DLD1 (cell line): ENCODE data around the gene RGCC.

Experiments
- in situ Hi-C: cut with HindIII; loops from 2 replicates; pipeline ENCODE4 v1.10.0; 2017; ENCODE audit warnings: low sequenced_read_pairs

The RGCC gene

GRCh38 chr13:41452462-41452861 is 4.9 kb upstream of the RGCC start:
- in situ Hi-C loops = no loop called here

- in situ Hi-C loops = no loop called here
Observed at GRCh38 chr13:41453620-41454019, 3.7 kb upstream of the RGCC start.

DNA sequence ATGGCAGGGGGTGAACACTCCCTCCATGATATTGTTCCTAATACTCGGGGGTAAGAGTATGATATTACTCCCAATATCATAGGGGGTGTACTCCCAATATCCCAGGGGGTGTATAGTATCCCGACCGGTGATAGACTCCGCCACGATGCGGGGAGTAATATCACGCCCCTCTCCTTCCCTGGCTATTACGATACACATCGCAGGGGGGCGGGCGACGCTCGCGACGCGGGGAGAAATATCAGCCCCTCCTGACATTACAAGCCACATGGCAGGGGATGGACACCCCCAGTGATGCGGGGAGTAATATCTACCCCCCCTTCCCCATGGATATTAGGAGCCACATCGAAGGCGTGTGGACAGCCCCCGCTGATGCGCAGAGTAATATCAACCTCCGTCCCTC is 3.2 kb upstream of the RGCC start:
- in situ Hi-C loops = no loop called here

DNA sequence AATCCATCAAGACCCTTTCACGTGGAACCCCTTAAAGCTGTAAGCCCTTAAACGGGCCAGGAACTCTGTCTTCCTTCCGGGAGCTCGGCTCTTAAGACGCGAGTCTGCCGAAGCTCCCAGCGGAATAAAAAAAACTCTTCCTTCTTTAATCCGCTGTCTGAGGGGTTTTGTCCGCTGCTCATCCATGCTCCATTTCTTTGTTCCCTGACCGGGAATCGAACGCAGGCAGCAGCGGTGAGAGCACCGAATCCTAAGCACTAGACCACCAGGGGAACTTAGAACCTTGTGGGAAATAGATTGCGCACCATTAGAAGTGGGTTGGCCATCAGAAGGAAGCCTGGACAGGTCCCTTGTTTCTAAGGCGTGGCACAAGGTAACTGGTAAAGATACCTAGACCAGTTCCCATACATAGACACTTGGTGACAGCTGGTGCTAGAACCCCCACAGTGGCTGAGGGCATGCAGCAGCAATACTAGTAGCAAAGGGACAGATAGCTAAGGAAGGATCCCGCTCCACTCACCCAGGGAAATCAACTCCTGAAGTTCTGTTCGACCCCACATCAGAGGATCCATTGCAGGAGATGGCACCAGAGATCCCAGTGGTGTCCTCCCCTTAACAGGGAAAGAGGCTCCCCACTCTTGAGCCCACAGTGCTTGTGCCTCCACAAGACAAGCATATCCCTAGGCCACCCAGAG is 1.5 kb upstream of the RGCC start:
- in situ Hi-C loops = no loop called here

GRCh38 chr13:41457589-41458186 is 338 bp downstream of the RGCC start:
- in situ Hi-C loops = no loop called here

DNA sequence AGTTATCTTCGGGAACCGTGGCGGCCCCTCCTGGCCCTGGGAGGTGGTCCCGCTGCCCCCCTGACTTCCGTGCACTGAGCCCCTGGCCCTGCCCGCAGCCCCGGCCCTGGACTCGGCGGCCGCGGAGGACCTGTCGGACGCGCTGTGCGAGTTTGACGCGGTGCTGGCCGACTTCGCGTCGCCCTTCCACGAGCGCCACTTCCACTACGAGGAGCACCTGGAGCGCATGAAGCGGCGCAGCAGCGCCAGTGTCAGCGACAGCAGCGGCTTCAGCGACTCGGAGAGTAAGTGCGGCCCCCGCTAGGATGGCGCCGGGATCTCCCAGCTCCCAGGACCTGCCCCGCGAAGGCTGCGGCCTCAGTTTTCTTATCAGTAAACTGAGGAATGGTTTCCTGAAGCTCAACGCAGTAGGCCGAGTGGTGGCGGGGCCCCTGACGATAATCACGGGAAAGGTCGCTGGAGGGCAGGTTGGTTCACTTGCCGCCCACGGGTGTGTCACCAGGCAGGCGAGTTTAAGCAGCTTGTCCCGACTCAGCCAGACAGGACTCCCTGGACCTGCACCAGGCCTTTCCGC is 924 bp downstream of the RGCC start:
- in situ Hi-C loops = no loop called here

GRCh38 chr13:41458761-41459431 is 1.5 kb downstream of the RGCC start:
- in situ Hi-C loops = no loop called here

DNA sequence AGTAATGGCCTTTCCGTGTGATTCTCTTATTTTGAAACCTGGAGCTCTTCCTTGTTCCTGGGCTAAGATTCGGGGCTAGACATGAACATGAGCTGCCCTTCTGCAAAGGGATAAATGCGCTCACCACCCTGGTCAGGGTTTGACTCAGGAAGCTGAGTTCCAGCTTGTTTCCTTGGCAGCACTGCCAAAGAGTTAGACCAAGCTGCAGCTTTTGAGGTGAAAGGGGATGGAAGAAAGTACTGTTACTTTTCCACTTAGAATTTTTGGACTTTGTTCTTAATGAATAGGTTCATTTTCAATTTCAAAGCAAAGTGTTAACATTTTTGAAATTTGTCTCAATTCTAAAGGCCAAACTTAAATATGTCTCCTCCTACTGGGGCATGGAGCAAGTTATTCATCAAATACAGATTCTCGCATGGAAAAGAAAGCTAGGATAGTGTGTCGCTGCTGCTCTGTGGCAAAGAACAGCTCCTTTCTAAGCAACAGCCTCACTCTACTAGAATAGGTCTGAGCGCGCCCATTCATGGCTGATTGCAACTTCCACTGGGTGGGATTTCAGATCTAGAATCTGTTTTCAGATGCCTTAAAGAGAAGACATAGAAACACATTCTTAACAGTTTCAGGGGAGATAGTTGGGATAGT is 2.2 kb downstream of the RGCC start:
- in situ Hi-C loops = no loop called here

GRCh38 chr13:41460074-41460465 is 2.7 kb downstream of the RGCC start:
- in situ Hi-C loops = no loop called here

DNA sequence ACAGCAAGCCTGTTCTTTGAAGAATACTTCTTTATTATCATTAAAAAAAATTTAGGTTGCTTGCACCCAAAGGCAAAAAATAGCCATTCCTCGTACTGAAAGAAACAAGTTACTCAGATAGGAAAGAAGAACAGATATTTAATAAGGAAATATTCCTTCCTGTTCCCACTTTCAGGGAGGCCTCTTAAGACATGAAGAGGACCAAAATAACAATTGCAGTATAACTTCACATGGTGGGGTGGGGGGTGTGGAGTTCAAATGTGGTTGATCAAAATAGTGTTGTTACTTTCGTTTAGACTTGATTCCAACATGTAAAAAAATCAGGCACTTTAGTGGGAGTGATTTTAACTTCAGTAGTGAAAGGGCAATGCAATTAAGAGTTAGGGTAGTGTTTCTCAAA is 3.6 kb downstream of the RGCC start:
- in situ Hi-C loops = no loop called here

- in situ Hi-C loops = no loop called here
Observed at GRCh38 chr13:41461527-41462139, 4.3 kb downstream of the RGCC start.

GRCh38 chr13:41462427-41462826 is 5.1 kb downstream of the RGCC start:
- in situ Hi-C loops = no loop called here

- in situ Hi-C loops = no loop called here
Observed at GRCh38 chr13:41463838-41464602, 6.7 kb downstream of the RGCC start.

DNA sequence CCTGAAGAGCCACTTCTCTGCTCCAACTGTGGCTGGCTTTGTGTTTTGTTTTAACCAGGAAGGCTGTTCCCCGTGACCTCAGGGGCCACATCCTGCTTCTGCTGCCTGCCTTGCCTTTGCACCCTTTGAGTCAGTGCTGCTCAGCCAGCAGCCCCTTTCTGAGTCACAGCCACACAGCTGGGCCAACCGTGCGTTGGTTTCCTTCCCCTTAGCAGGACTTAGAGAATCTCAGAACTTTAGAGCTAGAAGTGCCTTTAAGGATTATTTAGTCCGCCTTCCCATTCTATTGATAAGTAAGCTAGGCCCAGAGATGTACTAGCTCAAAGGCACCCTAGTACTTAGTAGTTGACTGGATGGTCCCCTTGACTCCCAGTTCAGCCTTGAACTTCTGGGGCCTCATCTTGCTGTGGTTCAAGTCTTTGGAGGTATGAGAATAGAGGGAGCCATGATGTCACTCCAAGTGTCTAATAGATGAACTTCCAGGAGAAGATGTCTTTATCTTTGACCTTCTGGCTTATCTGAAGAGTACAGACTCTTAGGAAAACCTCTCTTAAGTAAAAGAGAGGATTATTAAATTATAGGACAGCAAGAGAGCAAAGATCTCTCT is 8.0 kb downstream of the RGCC start:
- in situ Hi-C loops = no loop called here

GRCh38 chr13:41465898-41466320 is 8.6 kb downstream of the RGCC start:
- in situ Hi-C loops = no loop called here

DNA sequence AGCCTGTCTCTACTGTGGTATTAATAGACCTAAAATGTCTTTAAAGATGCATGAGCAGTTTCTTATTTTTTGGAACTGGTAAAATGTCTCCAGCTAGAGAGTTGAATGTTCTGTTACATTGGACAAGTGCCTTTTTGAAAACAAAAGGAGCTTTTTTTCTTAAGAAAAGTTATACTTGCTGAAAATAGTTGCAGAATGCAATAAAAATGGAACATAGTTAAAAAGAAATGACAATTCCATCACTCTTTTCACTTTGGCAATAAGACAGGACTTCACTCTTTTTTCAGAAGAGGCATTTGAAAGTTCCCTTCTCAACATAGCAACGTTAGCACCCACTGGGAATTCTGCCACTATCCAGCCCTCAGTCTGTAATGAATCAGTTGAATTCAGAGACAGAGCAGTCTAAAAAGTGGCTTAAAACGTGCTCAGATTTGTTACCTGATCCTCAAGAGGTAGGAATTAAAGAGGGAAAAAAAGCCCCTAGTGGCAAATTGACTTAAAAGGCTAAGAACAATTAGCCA is 10.1 kb downstream of the RGCC start:
- in situ Hi-C loops = no loop called here

- in situ Hi-C loops = no loop called here
Observed at GRCh38 chr13:41468631-41469030, 11.3 kb downstream of the RGCC start.

DNA sequence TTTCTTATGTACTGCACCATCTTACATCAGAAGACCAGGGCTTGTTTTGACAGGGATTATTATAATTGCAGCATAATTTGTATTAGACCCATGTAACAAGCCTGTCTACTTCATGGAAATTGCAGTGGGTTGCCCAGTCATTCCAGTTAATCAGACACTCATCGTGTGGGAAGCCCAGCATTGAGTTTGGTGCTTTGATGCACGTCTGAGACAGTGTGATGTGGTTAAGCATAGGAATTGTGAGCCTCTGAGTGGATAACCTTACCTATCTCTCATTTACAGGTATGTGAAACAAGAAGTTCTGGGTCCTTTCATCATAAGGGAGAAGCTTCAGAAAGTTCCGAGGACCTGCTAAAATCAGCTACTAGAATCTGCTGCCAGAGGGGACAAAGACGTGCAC is 12.8 kb downstream of the RGCC start:
- in situ Hi-C loops = no loop called here

DNA sequence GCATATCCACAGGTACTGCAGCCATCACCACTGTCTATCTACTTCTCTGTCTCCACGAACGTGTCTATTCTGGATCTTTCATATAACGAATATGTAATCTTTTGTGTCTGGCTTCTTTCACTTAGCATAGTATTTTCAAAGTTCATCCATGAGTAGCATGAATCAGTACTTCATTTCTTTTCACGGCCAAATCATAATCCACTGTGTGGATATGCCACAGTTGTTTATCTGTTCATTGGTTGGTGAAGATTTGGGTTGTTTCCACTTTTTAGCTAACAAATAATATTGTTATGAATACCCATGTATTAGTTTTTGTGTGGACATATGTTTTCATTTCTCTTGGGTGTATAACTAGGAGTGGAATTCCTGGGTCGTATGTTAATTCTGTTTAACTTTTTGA is 14.4 kb downstream of the RGCC start:
- in situ Hi-C loops = no loop called here

- in situ Hi-C loops = no loop called here
Observed at GRCh38 chr13:41487222-41487621, 29.9 kb downstream of the RGCC start.
